GM18873 (cell line): ENCODE measurements around the gene EIF2B1.

Experiments used
- ATAC-seq: cut with Tn5 transposase; IDR thresholded peaks from one replicate; pipeline ENCODE4 v1.9.1; 2021; ENCODE audit warnings: mild to moderate bottlenecking, moderate library complexity, moderate number of reproducible peaks; ENCODE audit not compliant: unreplicated experiment, low FRiP score

EIF2B1 gene

GRCh38 chr12:123572391-123572790 is 61.1 kb downstream of the EIF2B1 start:
- ATAC-seq = no peak

GRCh38 chr12:123571343-123571813 is 62.1 kb downstream of the EIF2B1 start:
- ATAC-seq = no peak
